Measurements from ENCODE around the gene POLD3. TPM values are rescaled to one million over a fixed set of nuclear protein-coding genes. Genes with fewer than 3 reads are reported as not detected.

The POLD3 gene
- total RNA-seq, 4 donors from 2014 or later, result 5.1 to 13.8 (median 11.9) TPM

GRCh38 chr11:74575999-74576398 is 16.4 kb upstream of the POLD3 start:
- DNase-seq, result no peak
- no peak overlapping the region for H3K4me3 ChIP-seq
- WGBS, 2 donors, result 91 to 93% methylated on average over 3 of the region's 3 CpGs
- H3K36me3 ChIP-seq, result no peaks in the 10 kb centered on the region
- TF ChIP-seq CTCF (IDR thresholded peaks at IDR 0.05), result no peak
- no peak for TF ChIP-seq POLR2A (IDR thresholded peaks at IDR 0.05)
- no peak overlapping the region for H3K27ac ChIP-seq
- H3K27me3 ChIP-seq, result peaks cover 0 to 7% (median 0%) of the 10 kb centered on the region in 4 donors
- H3K4me1 ChIP-seq, result no peaks in the 10 kb centered on the region
- intact Hi-C loops (cut with DNase I), result no loop called here
- H3K9me3 ChIP-seq, result no peaks in the 10 kb centered on the region

- Histone ChIP-seq H3K9me3 (no peaks in the 10 kb centered on the region), H3K27ac (no peak overlapping the region), H3K4me1 (peaks cover 0 to 3% (median 0%) of the 10 kb centered on the region in 3 donors), H3K36me3 (no peaks in the 10 kb centered on the region), H3K27me3 (peaks cover 0 to 7% (median 0%) of the 10 kb centered on the region in 4 donors), H3K4me3 (no peak overlapping the region)
- no peak for DNase-seq
- WGBS, 2 donors, result 75 to 90% methylated on average over 3 to 4 of the region's 4 CpGs
- TF ChIP-seq CTCF (IDR thresholded peaks at IDR 0.05), result no peak
- TF ChIP-seq POLR2A (IDR thresholded peaks at IDR 0.05), result no peak
- intact Hi-C loops (cut with DNase I), result no loop called here
These were observed 15.2 kb upstream of the POLD3 start for GRCh38 chr11:74577181-74577580.

GRCh38 chr11:74577624-74578396 is 14.6 kb upstream of the POLD3 start:
- Histone ChIP-seq H3K4me3 (no peak overlapping the region), H3K36me3 (no peaks in the 10 kb centered on the region), H3K27ac (no peak overlapping the region), H3K27me3 (peaks cover 0 to 7% (median 0%) of the 10 kb centered on the region in 4 donors), H3K4me1 (peaks cover 0 to 3% (median 0%) of the 10 kb centered on the region in 3 donors), H3K9me3 (no peaks in the 10 kb centered on the region)
- WGBS, 2 donors, result 78 to 79% methylated on average over 6 of the region's 6 CpGs
- intact Hi-C loops (cut with DNase I), result no loop called here
- no peak for TF ChIP-seq POLR2A (IDR thresholded peaks at IDR 0.05)
- TF ChIP-seq CTCF (IDR thresholded peaks at IDR 0.05), result no peak
- no peak for DNase-seq

GRCh38 chr11:74579577-74580270 is 12.7 kb upstream of the POLD3 start:
- Histone ChIP-seq H3K4me3 (no peak overlapping the region), H3K27me3 (no peaks in the 10 kb centered on the region), H3K27ac (no peak overlapping the region), H3K4me1 (peaks cover 0 to 3% (median 0%) of the 10 kb centered on the region in 3 donors), H3K36me3 (no peaks in the 10 kb centered on the region), H3K9me3 (no peaks in the 10 kb centered on the region)
- 62 to 68% methylated on average over 6 of the region's 6 CpGs for WGBS, 2 donors
- intact Hi-C loops (cut with DNase I), result no loop called here
- no peak for TF ChIP-seq CTCF (IDR thresholded peaks at IDR 0.05)
- TF ChIP-seq POLR2A (IDR thresholded peaks at IDR 0.05), result no peak
- no peak for DNase-seq

- Histone ChIP-seq H3K36me3 (no peaks in the 10 kb centered on the region), H3K4me3 (no peak overlapping the region), H3K9me3 (no peaks in the 10 kb centered on the region), H3K27me3 (no peaks in the 10 kb centered on the region), H3K27ac (peak overlapping the region in 1 of 4 donors; percentile 33), H3K4me1 (peaks cover 0 to 3% (median 0%) of the 10 kb centered on the region in 3 donors)
- intact Hi-C loops (cut with DNase I), result no loop called here
- 86 to 93% methylated on average over 4 of the region's 4 CpGs for WGBS, 2 donors
- TF ChIP-seq POLR2A (IDR thresholded peaks at IDR 0.05) (no peak), CTCF (IDR thresholded peaks at IDR 0.05) (no peak)
- no peak for DNase-seq
These were observed 10.3 kb upstream of the POLD3 start for GRCh38 chr11:74581954-74582547.

All from esophagus squamous epithelium (tissue), 5 donors.